Measurements from ENCODE around the gene MTG2.

The MTG2 gene

GRCh38 chr20:62233684-62234083 lies 50.9 kb downstream of the MTG2 start:
- no peak for DNase-seq (ENCODE audit: low read depth)

- no peak for DNase-seq (ENCODE audit: low read depth)
Measured at GRCh38 chr20:62234339-62234738, 51.5 kb downstream of the MTG2 start.

DNA sequence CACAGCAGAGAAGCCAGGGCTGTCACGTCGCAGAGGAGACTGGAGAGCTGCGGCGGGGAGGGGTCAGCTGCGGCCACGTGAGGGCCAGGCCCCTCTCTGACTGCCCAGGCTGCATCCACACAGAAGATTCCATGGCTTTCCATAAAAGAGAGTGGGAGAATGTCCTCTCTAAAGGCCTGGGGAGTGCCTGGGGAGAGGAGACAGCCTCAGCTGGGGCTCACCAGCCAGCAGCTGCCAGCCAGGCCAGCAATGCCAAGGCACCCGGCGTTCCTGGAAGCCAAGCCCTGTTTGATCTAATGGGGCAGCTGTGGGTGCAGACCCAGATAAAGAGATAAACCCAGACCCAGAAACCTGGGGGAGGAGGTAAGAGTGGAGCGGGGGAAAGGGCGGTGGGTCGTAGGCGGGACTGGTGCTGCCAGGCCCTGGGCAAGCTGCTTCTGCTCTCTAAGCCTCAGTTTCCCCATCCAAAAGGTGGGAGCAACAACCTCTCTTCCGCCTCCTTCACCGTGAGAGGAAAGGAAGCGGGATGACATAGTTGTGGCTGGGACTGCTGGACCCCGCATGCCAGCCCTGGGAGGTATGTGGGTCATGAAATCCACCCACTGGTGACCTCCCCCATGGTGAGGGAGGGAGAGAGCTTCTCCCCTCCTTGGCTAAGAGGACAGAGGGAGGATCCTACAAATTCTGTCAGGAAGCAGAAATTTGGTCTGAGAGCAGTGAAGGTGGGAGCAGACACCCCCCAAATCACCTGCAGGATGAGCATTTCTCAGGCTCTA lies 52.4 kb downstream of the MTG2 start:
- no peak for DNase-seq (ENCODE audit: low read depth)

DNA sequence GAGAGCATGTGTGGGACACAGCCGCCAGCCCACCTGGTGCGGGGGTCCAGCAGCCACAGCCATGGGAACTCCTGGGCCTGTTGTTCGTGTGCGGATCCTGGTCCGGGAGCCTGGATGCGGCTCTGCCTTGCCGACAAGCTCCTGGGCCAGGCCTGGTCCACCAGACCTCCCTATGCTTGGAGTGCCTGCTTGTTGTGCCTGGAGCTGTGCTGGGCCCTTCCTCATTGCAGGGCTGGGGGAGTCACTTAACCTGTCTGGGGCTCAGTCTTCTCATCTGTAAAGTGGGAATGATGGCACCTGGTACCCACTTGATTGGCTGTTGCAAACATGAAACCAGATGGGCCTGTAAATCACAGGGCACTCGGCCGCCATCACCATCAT lies 52.9 kb downstream of the MTG2 start:
- DNase-seq (ENCODE audit: low read depth) = no peak

GRCh38 chr20:62236200-62236599 lies 53.4 kb downstream of the MTG2 start:
- DNase-seq (ENCODE audit: low read depth) = no peak

- no peak for DNase-seq (ENCODE audit: low read depth)
Measured at GRCh38 chr20:62236766-62237513, 54.1 kb downstream of the MTG2 start.

GRCh38 chr20:62237514-62237800 lies 54.6 kb downstream of the MTG2 start:
- no peak for DNase-seq (ENCODE audit: low read depth)

GRCh38 chr20:62237801-62238568 lies 55.2 kb downstream of the MTG2 start, which contains the start of gene OSBPL2:
OSBPL2 (plus strand) TSS chr20:62238521; CDS start chr20:62256185, 17,664 bp downstream.
- peak; percentile 100 for DNase-seq (ENCODE audit: low read depth)

GRCh38 chr20:62238569-62239277 lies 55.9 kb downstream of the MTG2 start:
- DNase-seq (ENCODE audit: low read depth) = no peak

DNA sequence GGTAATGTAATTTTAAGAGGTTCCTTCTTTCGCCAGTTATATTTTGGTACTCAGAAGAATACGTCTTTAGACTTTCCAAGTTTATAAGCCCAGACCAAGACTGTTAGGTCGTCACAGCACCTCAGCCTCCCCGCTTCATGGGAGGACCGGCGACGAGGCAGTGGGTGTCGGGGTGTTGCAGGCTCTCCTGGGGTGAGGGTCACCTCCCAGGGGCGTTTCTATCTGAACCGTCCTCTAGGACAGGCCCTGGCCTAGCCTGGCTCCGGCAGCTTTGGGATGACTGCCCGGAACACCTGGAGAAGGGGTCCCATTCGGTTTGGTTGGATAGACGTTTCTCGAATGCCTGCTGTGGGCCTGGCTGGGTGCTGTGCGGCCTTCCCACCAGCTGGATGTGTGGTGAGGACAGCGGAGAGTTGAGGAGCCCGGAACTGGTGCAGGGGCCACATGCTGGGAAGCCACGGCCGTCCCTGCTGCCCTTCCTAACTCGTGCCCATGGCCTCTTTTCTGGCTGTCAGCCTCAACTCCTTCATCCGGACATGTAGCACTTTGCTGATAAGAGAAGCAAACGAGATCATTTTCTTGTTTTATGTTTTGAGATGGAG lies 56.6 kb downstream of the MTG2 start:
- no peak for DNase-seq (ENCODE audit: low read depth)

GRCh38 chr20:62240020-62240685 lies 57.3 kb downstream of the MTG2 start:
- no peak for DNase-seq (ENCODE audit: low read depth)

DNA sequence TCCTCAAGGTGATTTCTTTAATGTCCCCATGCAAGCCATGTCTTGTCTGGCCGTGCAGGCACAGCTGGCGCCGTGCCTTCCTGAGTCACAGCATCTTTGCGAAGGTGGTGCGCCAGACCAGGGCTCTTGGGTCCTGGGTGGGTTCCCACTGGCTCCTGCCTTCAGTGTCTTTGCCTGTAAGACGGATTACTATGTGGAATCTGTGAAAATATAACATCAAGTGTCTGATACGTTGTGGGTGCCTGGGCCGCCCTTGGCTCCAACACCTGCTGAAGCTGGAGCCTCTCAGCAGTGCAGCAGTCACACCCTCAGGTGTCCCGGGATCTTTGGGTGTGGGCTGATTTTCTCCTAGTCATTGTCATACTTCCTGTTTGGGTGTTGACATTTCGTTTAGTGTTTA lies 58.7 kb downstream of the MTG2 start:
- no peak for DNase-seq (ENCODE audit: low read depth)

DNA sequence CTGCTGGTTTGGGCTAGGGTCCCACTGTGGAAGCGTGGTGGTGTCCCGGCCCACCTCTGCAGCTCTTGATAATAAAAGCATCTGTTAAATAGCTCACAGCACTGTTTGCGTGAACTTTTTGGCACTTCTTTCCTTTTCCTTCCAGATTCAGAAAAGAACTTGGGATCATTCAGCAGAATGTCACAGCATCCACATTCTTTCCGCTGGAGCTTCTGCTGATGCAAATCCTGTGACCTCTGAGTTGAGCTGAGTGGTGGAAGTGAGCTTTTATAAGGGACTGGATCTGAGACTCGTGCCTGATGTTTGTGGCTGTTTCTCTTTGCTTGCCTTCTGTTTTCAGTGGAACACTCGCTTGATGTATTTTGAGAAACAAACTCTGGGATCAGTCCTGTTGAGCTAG lies 59.3 kb downstream of the MTG2 start:
- no peak for DNase-seq (ENCODE audit: low read depth)

- DNase-seq (ENCODE audit: low read depth) = no peak
Measured at GRCh38 chr20:62243106-62243505, 60.3 kb downstream of the MTG2 start.

DNA sequence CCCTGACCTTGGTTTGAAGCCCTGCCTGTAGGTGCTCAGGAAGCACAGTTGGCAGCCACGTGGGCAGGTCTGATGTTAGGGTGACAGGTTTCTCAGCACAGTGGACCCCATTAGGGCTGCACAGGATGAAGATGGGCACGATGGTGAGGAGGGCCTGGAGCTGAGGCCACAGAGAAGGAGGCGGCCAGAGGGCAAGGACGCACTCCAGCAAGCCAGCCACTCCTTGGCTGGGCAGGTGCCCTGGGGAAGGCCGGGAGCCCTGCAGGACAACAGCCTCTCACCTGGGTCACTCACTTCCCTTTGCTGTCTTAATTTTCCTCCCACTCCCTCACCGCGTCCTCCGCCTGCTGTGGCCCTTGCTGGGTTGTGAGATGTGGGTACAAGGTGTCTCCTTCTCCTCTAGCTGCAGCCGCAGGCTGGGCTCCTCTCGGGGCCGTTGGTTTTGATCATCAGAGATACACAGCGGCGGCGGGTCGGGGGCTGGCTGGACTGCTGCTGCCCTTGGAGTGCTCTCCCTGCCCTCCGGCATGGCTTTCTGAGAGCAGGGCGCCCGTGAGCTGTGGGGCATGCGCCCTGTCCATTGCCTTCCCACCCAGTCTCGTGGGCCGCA lies 61.2 kb downstream of the MTG2 start:
- no peak for DNase-seq (ENCODE audit: low read depth)

DNA sequence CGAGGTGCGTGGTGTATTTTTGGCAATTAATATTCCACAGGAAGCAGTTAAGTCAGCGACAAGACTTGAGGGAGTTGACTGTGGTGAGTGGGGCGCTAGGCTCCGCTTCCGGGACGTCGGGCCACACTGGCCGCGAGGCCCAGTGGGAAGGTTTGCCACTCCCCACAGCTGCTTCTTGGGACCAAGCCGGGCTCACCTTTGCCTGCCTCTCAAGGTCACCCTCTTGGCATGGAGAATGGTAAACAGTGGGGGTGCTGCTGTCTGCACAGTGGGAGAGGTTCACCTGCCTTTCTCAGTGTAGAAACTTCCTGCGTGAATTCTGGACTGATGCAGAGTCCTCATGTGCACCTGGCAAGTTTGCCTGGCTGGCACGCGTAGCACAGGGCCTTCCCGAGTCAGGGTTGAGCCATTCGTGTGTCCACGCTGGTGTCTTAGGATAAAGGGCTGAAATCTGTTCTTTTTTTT lies 61.8 kb downstream of the MTG2 start:
- no peak for DNase-seq (ENCODE audit: low read depth)

- DNase-seq (ENCODE audit: low read depth) = no peak
Measured at GRCh38 chr20:62245911-62246280, 63.1 kb downstream of the MTG2 start.

DNA sequence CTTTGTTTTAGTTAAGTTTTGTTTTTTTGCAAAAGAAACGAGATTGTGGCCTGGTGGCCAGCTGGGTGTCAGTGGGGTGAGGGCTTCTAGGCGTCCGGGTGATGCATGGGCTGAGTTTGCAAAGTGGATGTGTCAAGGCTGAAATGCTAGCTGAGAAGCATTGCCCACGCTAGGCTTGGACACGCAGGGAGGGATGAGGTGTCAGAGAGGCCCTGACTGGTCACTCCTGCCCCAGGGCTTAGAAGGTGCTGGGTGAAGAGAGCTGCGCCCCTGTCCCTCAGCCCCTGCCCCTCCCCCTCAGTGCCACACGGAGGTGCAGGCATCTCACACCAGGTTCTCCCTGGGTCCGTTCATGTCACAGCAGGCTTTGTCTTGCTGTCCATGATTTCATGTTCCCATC lies 63.6 kb downstream of the MTG2 start:
- DNase-seq (ENCODE audit: low read depth) = no peak

- DNase-seq (ENCODE audit: low read depth) = no peak
Measured at GRCh38 chr20:62246872-62247652, 64.2 kb downstream of the MTG2 start.

All from activated T-helper 9 cell treated with anti-CD3 and anti-CD28 coated beads, Interleukin-2, amount 50 U/mL, for 16 hours (primary cell).